Pancreas (tissue), 10 donors: ENCODE results near the gene OR10H5. TPM values are rescaled to one million over a fixed set of nuclear protein-coding genes. Genes with fewer than 3 reads are reported as not detected.
"Not testable (repeated sequence)": the region's sequence is repeated elsewhere in the genome, so short reads cannot be mapped to it uniquely, and the experiment has no call there.

Experiments used
- ATAC-seq, 4 donors: fragments of 200-7000 bp; cut with Tn5 transposase; one replicate each; pipeline versions ENCODE4 v1.8.0 to v1.9.1; 2020; ENCODE audit warnings: mild to moderate bottlenecking in 4 of 4, moderate library complexity in 4 of 4
- DNase-seq, 6 donors: peaks; one replicate each; pipeline ENCODE4 v3.0.0-alpha.2; 2020
- FAIRE-seq: peaks from 2 replicates; lab custom pipeline; 2012; peaks lifted over from hg19 to GRCh38; lab: Jason Lieb, UNC
- H3K27ac ChIP-seq, 4 donors: fragments of 200-600 bp; sonication (generic); 1 replicate in 3 of 4; 2 replicates in 1 of 4; pipeline versions ENCODE4 v1.5.0 to v1.8.0; 2020
- H3K27me3 ChIP-seq, 4 donors: fragments of 200-600 bp; one replicate each; pipeline ENCODE4 v1.8.0; 2021
- H3K36me3 ChIP-seq, 3 donors: fragments of 200-600 bp; sonication (generic) in 1 of 3; one replicate each; pipeline versions ENCODE4 v1.5.0 to v1.8.0; 2020 to 2021
- H3K4me1 ChIP-seq, 3 donors: fragments of 200-600 bp; one replicate each; pipeline ENCODE4 v1.8.0; 2021
- H3K4me3 ChIP-seq, 4 donors: fragments of 200-600 bp; sonication (generic) in 2 of 4; one replicate each; pipeline versions ENCODE4 v1.5.0 to v1.8.0; 2020 to 2021
- H3K9me3 ChIP-seq, 4 donors: fragments of 200-600 bp; one replicate each; pipeline ENCODE4 v1.8.0; 2021
- WGBS, 2 donors: extraction: QIAGEN DNeasy Blood & Tissue Kit; methylation state at CpG; one replicate each; pipeline ENCODE4 v1.1.7; 2013; 5-methylcytosine and 5-hydroxymethylcytosine counted together
- intact Hi-C, 3 donors: fragments of 100-400 bp; cut with DNase I; formaldehyde crosslinking; loops; one replicate each; pipeline versions ENCODE4 v1.11.1 to v1.14.2; 2022
- polyA plus RNA-seq, 2 donors: library from polyadenylated mRNA; stranded (reverse); fragments of 200-250 nt; gene quantifications; one replicate each; pipeline ENCODE4 v1.2.3, GENCODE V29; 2013
- total RNA-seq, 6 donors: library from RNA; stranded (reverse); fragmentation: NEBNext Ultra II Directional in 4 of 6; extraction: Animal tissue kit (Norgen Biotek cat#: 25700) in 4 of 6; gene quantifications; one replicate each; pipeline versions ENCODE4 v1.2.1 to v1.2.4, GENCODE V29; 2021 to 2023
- TF ChIP-seq, protein P1 (sequence below), 4 donors: fragments of 200-600 bp; sonication (generic) in 3 of 4; IDR thresholded peaks; one replicate each; pipeline versions ENCODE4 v1.5.0 to v1.8.0; 2021; ENCODE audit warnings: antibody characterized with exemption in 4 of 4
- donor health status: healthy with polysubstance abuse.
- donor health status: DM: no; HTN: no; CAD: no; lungs with moderate emphysema.
- donor health status: DM: no; HTN: no; CAD: no.
- donor health status: control.
- donor health status: control.
- donor health status: Bipolar disorder and iron deficiency.
- donor health status: DM: yes; HTN: yes; CAD: no.
- donor health status: DM: no; HTN: no; CAD: no.
- donor health status: DM: no; HTN: no; CAD: no.
- donor health status: DM: yes; HTN: yes; CAD: no.

Gene OR10H5
- total and polyA plus RNA-seq, 8 donors = 0.05 TPM; not detected in 7

- no peak overlapping the region for H3K4me3 ChIP-seq
- TF ChIP-seq, protein P1, sequence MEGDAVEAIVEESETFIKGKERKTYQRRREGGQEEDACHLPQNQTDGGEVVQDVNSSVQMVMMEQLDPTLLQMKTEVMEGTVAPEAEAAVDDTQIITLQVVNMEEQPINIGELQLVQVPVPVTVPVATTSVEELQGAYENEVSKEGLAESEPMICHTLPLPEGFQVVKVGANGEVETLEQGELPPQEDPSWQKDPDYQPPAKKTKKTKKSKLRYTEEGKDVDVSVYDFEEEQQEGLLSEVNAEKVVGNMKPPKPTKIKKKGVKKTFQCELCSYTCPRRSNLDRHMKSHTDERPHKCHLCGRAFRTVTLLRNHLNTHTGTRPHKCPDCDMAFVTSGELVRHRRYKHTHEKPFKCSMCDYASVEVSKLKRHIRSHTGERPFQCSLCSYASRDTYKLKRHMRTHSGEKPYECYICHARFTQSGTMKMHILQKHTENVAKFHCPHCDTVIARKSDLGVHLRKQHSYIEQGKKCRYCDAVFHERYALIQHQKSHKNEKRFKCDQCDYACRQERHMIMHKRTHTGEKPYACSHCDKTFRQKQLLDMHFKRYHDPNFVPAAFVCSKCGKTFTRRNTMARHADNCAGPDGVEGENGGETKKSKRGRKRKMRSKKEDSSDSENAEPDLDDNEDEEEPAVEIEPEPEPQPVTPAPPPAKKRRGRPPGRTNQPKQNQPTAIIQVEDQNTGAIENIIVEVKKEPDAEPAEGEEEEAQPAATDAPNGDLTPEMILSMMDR (IDR thresholded peaks at IDR 0.05) = no peak
- H3K27me3 ChIP-seq = no peaks in the 10 kb centered on the region
- DNase-seq (no peak), FAIRE-seq (no peak), ATAC-seq (no peak)
- H3K27ac ChIP-seq = no peak overlapping the region
- no peaks in the 10 kb centered on the region for H3K36me3 ChIP-seq
- intact Hi-C loops = no loop called here
- no peaks in the 10 kb centered on the region for H3K9me3 ChIP-seq
- 44 to 47% methylated on average over 5 of the region's 5 CpGs for WGBS, 2 donors
- no peaks in the 10 kb centered on the region for H3K4me1 ChIP-seq
These were observed 55.9 kb downstream of the OR10H5 start for GRCh38 chr19:15843203-15843893.

GRCh38 chr19:15843894-15844222, 56.4 kb downstream of the OR10H5 start:
- H3K9me3 ChIP-seq, H3K36me3 ChIP-seq, H3K27ac ChIP-seq, ATAC-seq, H3K27me3 ChIP-seq, H3K4me1 ChIP-seq, intact Hi-C loops, H3K4me3 ChIP-seq, FAIRE-seq: not testable (repeated sequence)
- WGBS, 2 donors = 51 to 61% methylated on average over 7 to 8 of the region's 8 CpGs
- DNase-seq = peak in 1 of 6 donors; percentile 30

GRCh38 chr19:15846923-15847322, 59.5 kb downstream of the OR10H5 start:
- no peaks in the 10 kb centered on the region for H3K9me3 ChIP-seq
- no peak overlapping the region for H3K27ac ChIP-seq
- H3K4me1 ChIP-seq = no peaks in the 10 kb centered on the region
- H3K27me3 ChIP-seq = no peaks in the 10 kb centered on the region
- no peak overlapping the region for H3K4me3 ChIP-seq
- no peak for FAIRE-seq
- intact Hi-C loops = no loop called here
- 64 to 68% methylated on average over 6 of the region's 6 CpGs for WGBS, 2 donors
- H3K36me3 ChIP-seq = no peaks in the 10 kb centered on the region
- TF ChIP-seq, protein P1 (IDR thresholded peaks at IDR 0.05) = no peak
- ATAC-seq = no peak
- DNase-seq = no peak

- H3K27ac ChIP-seq = no peak overlapping the region
- H3K27me3 ChIP-seq = peaks cover 0 to 4% (median 0%) of the 10 kb centered on the region in 4 donors
- H3K9me3 ChIP-seq = no peaks in the 10 kb centered on the region
- TF ChIP-seq, protein P1 (IDR thresholded peaks at IDR 0.05) = no peak
- 73 to 78% methylated on average over 3 of the region's 3 CpGs for WGBS, 2 donors
- DNase-seq (no peak), ATAC-seq (no peak), FAIRE-seq (no peak)
- no peaks in the 10 kb centered on the region for H3K36me3 ChIP-seq
- intact Hi-C loops = no loop called here
- H3K4me1 ChIP-seq = no peaks in the 10 kb centered on the region
- no peak overlapping the region for H3K4me3 ChIP-seq
These were observed 62.9 kb downstream of the OR10H5 start for GRCh38 chr19:15850385-15850784.

Other genes with a start within 250 kb of the OR10H5 start
- gene CYP4F8, start 172.4 kb upstream of the OR10H5 start, total RNA-seq = not detected
- not detected for gene CYP4F8, start 172.4 kb upstream of the OR10H5 start, polyA plus RNA-seq
- gene CYP4F3, start 146.8 kb upstream of the OR10H5 start, total RNA-seq = 1 to 10 TPM in 1 of 6 donors, under 1 TPM in 5; 0.25 to 1.1 (median 0.47) TPM
- gene CYP4F3, start 146.8 kb upstream of the OR10H5 start, polyA plus RNA-seq = 1 to 10 TPM in 1 of 2 donors, under 1 TPM in 1; 0.23 to 1.8 TPM
- 1 to 10 TPM in 1 of 6 donors, under 1 TPM in 5; 0.28 to 2.0 (median 0.63) TPM for gene CYP4F12, start 114.6 kb upstream of the OR10H5 start, total RNA-seq
- gene CYP4F12, start 114.6 kb upstream of the OR10H5 start, polyA plus RNA-seq = 1 to 10 TPM; 3.4 to 6.1 TPM
- not detected for gene OR10H2, start 59.6 kb upstream of the OR10H5 start, total RNA-seq
- gene OR10H2, start 59.6 kb upstream of the OR10H5 start, polyA plus RNA-seq = not detected
- gene OR10H3, start 49.7 kb upstream of the OR10H5 start, total RNA-seq = not detected
- not detected for gene OR10H3, start 49.7 kb upstream of the OR10H5 start, polyA plus RNA-seq
- gene OR10H1, start 28.0 kb downstream of the OR10H5 start, total RNA-seq = under 1 TPM in 1 of 6 donors, not detected in 5; 0.03 TPM
- gene OR10H1, start 28.0 kb downstream of the OR10H5 start, polyA plus RNA-seq = not detected
- gene CYP4F2, start 110.4 kb downstream of the OR10H5 start, total RNA-seq = under 1 TPM in 3 of 6 donors, not detected in 3; 0.28 to 0.43 (median 0.31) TPM
- under 1 TPM in 1 of 2 donors, not detected in 1; 0.09 TPM for gene CYP4F2, start 110.4 kb downstream of the OR10H5 start, polyA plus RNA-seq
- 1 to 10 TPM in 5 of 6 donors, under 1 TPM in 1; 0.32 to 2.8 (median 2.3) TPM for gene CYP4F11, start 146.9 kb downstream of the OR10H5 start, total RNA-seq
- gene CYP4F11, start 146.9 kb downstream of the OR10H5 start, polyA plus RNA-seq = 1 to 10 TPM; 2.0 to 3.4 TPM
- gene OR10H4, start 161.3 kb downstream of the OR10H5 start, total RNA-seq = not detected
- not detected for gene OR10H4, start 161.3 kb downstream of the OR10H5 start, polyA plus RNA-seq